NCI-H345 (cell line): Measurements from ENCODE around the gene TARDBP.
"Not testable (repeated sequence)": the region's sequence is repeated elsewhere in the genome, so short reads cannot be mapped to it uniquely, and the experiment has no call there.

Experiments
- DNase-seq: peaks from one replicate; lab custom pipeline; 2025; lab: John Stamatoyannopoulos, UW

TARDBP gene

GRCh38 chr1:11042995-11043874, 30.8 kb downstream of the TARDBP start:
- DNase-seq, result no peak

- no peak for DNase-seq
Observed at GRCh38 chr1:11044086-11044848, 31.8 kb downstream of the TARDBP start.

- no peak for DNase-seq
Observed at GRCh38 chr1:11044849-11045427, 32.5 kb downstream of the TARDBP start.

GRCh38 chr1:11045428-11046269, 33.2 kb downstream of the TARDBP start:
- DNase-seq, result no peak

GRCh38 chr1:11046270-11046566, 33.8 kb downstream of the TARDBP start:
- DNase-seq, result no peak

GRCh38 chr1:11046625-11047365, 34.3 kb downstream of the TARDBP start, which contains the start of gene MASP2:
TSS of gene MASP2 (minus strand) at chr1:11047239. CDS start at chr1:11047207, 32 bp downstream.
- no peak for DNase-seq

- not testable (repeated sequence) for DNase-seq
Observed at GRCh38 chr1:11051121-11051520, 38.7 kb downstream of the TARDBP start.

- DNase-seq, result peak; percentile 75
Observed at GRCh38 chr1:11051781-11052511, 39.5 kb downstream of the TARDBP start.

GRCh38 chr1:11052839-11053757, 40.6 kb downstream of the TARDBP start:
- peak; percentile 78 for DNase-seq

- no peak for DNase-seq
Observed at GRCh38 chr1:11053758-11054137, 41.3 kb downstream of the TARDBP start.

- DNase-seq, result no peak
Observed at GRCh38 chr1:11054181-11054580, 41.7 kb downstream of the TARDBP start.

GRCh38 chr1:11054666-11055065, 42.2 kb downstream of the TARDBP start:
- DNase-seq, result peak; percentile 63

- DNase-seq, result no peak
Observed at GRCh38 chr1:11055676-11056075, 43.2 kb downstream of the TARDBP start.

GRCh38 chr1:11056504-11056903, 44.0 kb downstream of the TARDBP start:
- DNase-seq, result no peak

- no peak for DNase-seq
Observed at GRCh38 chr1:11057477-11057876, 45.0 kb downstream of the TARDBP start.

- no peak for DNase-seq
Observed at GRCh38 chr1:11058026-11058425, 45.6 kb downstream of the TARDBP start.

- DNase-seq, result peak; percentile 55
Observed at GRCh38 chr1:11058595-11059154, 46.2 kb downstream of the TARDBP start.

- no peak for DNase-seq
Observed at GRCh38 chr1:11059155-11059967, 46.9 kb downstream of the TARDBP start.
